ENCODE measurements around the gene PZP.
"Not testable (repeated sequence)": the region's sequence is repeated elsewhere in the genome, so short reads cannot be mapped to it uniquely, and the experiment has no call there.

The PZP gene

GRCh38 chr12:9144730-9145106, 63.5 kb downstream of the PZP start:
- no peak overlapping the region for H3K4me2 ChIP-seq (ENCODE audit: low read length)
- no peak overlapping the region for H4K8ac ChIP-seq (ENCODE audit: low read depth, low read length)
- no peak overlapping the region for H2AK5ac ChIP-seq (ENCODE audit: low read length)
- no peaks in the 10 kb centered on the region for H3K36me3 ChIP-seq (ENCODE audit: control insufficient read depth in 1 of 2, insufficient read depth in 2 of 2, low read length in 2 of 2)
- H4K12ac ChIP-seq (ENCODE audit: low read depth, low read length) = no peak overlapping the region
- no peaks in the 10 kb centered on the region for H3K4me1 ChIP-seq (ENCODE audit: control insufficient read depth in 1 of 2, insufficient read depth in 2 of 2, low read length in 2 of 2)
- no peaks in the 10 kb centered on the region for H3K79me1 ChIP-seq (ENCODE audit: low read length)
- no peak overlapping the region for H3K27ac ChIP-seq (ENCODE audit: low read depth, low read length)
- no CpG with 5 or more reads among the region's 4 CpGs for WGBS (ENCODE audit: extremely low coverage, insufficient coverage, insufficient read length)
- no peak overlapping the region for H2BK12ac ChIP-seq (ENCODE audit: low read length)
- peaks cover 9% of the 10 kb centered on the region for H3K9me3 ChIP-seq (ENCODE audit: insufficient read depth, low read depth, low read length)
- H3K27me3 ChIP-seq (ENCODE audit: insufficient read depth, low read length) = no peaks in the 10 kb centered on the region
- no peak overlapping the region for H3K9ac ChIP-seq (ENCODE audit: low read length)
- H2BK5ac ChIP-seq (ENCODE audit: low read depth, low read length, poor library complexity) = no peak overlapping the region
- no peak for DNase-seq
- no peak overlapping the region for H3K4me3 ChIP-seq (ENCODE audit: low read depth, low read length)
- no peak overlapping the region for H2AFZ ChIP-seq (ENCODE audit: insufficient read depth, low read length, poor library complexity)
- no peak overlapping the region for H3K4ac ChIP-seq (ENCODE audit: low read depth, low read length)
- no peak overlapping the region for H3K14ac ChIP-seq (ENCODE audit: low read length)
- H3K23ac ChIP-seq (ENCODE audit: low read length) = no peak overlapping the region
- H3K79me2 ChIP-seq (ENCODE audit: control insufficient read depth, insufficient read depth, low read length, poor library complexity) = no peaks in the 10 kb centered on the region
- no peak overlapping the region for H3K18ac ChIP-seq (ENCODE audit: low read length)
- H2BK120ac ChIP-seq (ENCODE audit: insufficient read depth, low read length, poor library complexity) = no peak overlapping the region
- H4K91ac ChIP-seq (ENCODE audit: low read depth, low read length) = no peak overlapping the region

GRCh38 chr12:9143929-9144729, 64.1 kb downstream of the PZP start:
- Histone ChIP-seq H3K4me1 (ENCODE audit: control insufficient read depth in 1 of 2, insufficient read depth in 2 of 2, low read length in 2 of 2) (no peaks in the 10 kb centered on the region), H2BK120ac (ENCODE audit: insufficient read depth, low read length, poor library complexity) (no peak overlapping the region)

GRCh38 chr12:9143137-9143536, 65.1 kb downstream of the PZP start:
- H3K4ac ChIP-seq (ENCODE audit: low read depth, low read length) = no peak overlapping the region
- H2AK5ac ChIP-seq (ENCODE audit: low read length) = no peak overlapping the region
- no peak overlapping the region for H4K8ac ChIP-seq (ENCODE audit: low read depth, low read length)
- H3K4me1 ChIP-seq (ENCODE audit: control insufficient read depth in 1 of 2, insufficient read depth in 2 of 2, low read length in 2 of 2) = no peaks in the 10 kb centered on the region
- no peak overlapping the region for H3K18ac ChIP-seq (ENCODE audit: low read length)
- no peaks in the 10 kb centered on the region for H3K79me2 ChIP-seq (ENCODE audit: control insufficient read depth, insufficient read depth, low read length, poor library complexity)
- no peaks in the 10 kb centered on the region for H3K27me3 ChIP-seq (ENCODE audit: insufficient read depth, low read length)
- no peak overlapping the region for H3K23ac ChIP-seq (ENCODE audit: low read length)
- DNase-seq = no peak
- H3K9me3 ChIP-seq (ENCODE audit: insufficient read depth, low read depth, low read length) = peaks cover 9% of the 10 kb centered on the region
- H4K91ac ChIP-seq (ENCODE audit: low read depth, low read length) = no peak overlapping the region
- H3K14ac ChIP-seq (ENCODE audit: low read length) = no peak overlapping the region
- H3K9ac ChIP-seq (ENCODE audit: low read length) = no peak overlapping the region
- H4K12ac ChIP-seq (ENCODE audit: low read depth, low read length) = no peak overlapping the region
- H2BK5ac ChIP-seq (ENCODE audit: low read depth, low read length, poor library complexity) = no peak overlapping the region
- H2BK120ac ChIP-seq (ENCODE audit: insufficient read depth, low read length, poor library complexity) = no peak overlapping the region
- H3K79me1 ChIP-seq (ENCODE audit: low read length) = no peaks in the 10 kb centered on the region
- no peak overlapping the region for H3K27ac ChIP-seq (ENCODE audit: low read depth, low read length)
- no peak overlapping the region for H3K4me3 ChIP-seq (ENCODE audit: low read depth, low read length)
- WGBS (ENCODE audit: extremely low coverage, insufficient coverage, insufficient read length) = no CpG with 5 or more reads among the region's 2 CpGs
- no peaks in the 10 kb centered on the region for H3K36me3 ChIP-seq (ENCODE audit: control insufficient read depth in 1 of 2, insufficient read depth in 2 of 2, low read length in 2 of 2)
- no peak overlapping the region for H2BK12ac ChIP-seq (ENCODE audit: low read length)
- no peak overlapping the region for H3K4me2 ChIP-seq (ENCODE audit: low read length)
- no peak overlapping the region for H2AFZ ChIP-seq (ENCODE audit: insufficient read depth, low read length, poor library complexity)

More at GRCh38 chr12:9143929-9144729, 64.1 kb downstream of the PZP start:
- Histone ChIP-seq H2AFZ (ENCODE audit: insufficient read depth, low read length, poor library complexity) (no peak overlapping the region), H3K4me3 (ENCODE audit: low read depth, low read length) (no peak overlapping the region), H3K18ac (ENCODE audit: low read length) (no peak overlapping the region), H2BK12ac (ENCODE audit: low read length) (no peak overlapping the region), H3K27me3 (ENCODE audit: insufficient read depth, low read length) (no peaks in the 10 kb centered on the region), H3K9me3 (ENCODE audit: insufficient read depth, low read depth, low read length) (peaks cover 9% of the 10 kb centered on the region), H3K4me2 (ENCODE audit: low read length) (no peak overlapping the region), H3K14ac (ENCODE audit: low read length) (no peak overlapping the region), H4K8ac (ENCODE audit: low read depth, low read length) (no peak overlapping the region), H3K36me3 (ENCODE audit: control insufficient read depth in 1 of 2, insufficient read depth in 2 of 2, low read length in 2 of 2) (no peaks in the 10 kb centered on the region), H3K23ac (ENCODE audit: low read length) (no peak overlapping the region), H4K91ac (ENCODE audit: low read depth, low read length) (no peak overlapping the region), H3K9ac (ENCODE audit: low read length) (no peak overlapping the region), H3K27ac (ENCODE audit: low read depth, low read length) (no peak overlapping the region), H3K4ac (ENCODE audit: low read depth, low read length) (no peak overlapping the region), H2AK5ac (ENCODE audit: low read length) (no peak overlapping the region), H4K12ac (ENCODE audit: low read depth, low read length) (no peak overlapping the region), H3K79me2 (ENCODE audit: control insufficient read depth, insufficient read depth, low read length, poor library complexity) (no peaks in the 10 kb centered on the region), H2BK5ac (ENCODE audit: low read depth, low read length, poor library complexity) (no peak overlapping the region), H3K79me1 (ENCODE audit: low read length) (no peaks in the 10 kb centered on the region)
- DNase-seq = no peak
- WGBS (ENCODE audit: extremely low coverage, insufficient coverage, insufficient read length) = no CpG with 5 or more reads among the region's 3 CpGs

- not testable (repeated sequence) for H3K36me3 ChIP-seq (ENCODE audit: control insufficient read depth in 1 of 2, insufficient read depth in 2 of 2, low read length in 2 of 2)
These were observed 68.5 kb downstream of the PZP start for GRCh38 chr12:9139588-9140290.

More at GRCh38 chr12:9139588-9140290, 68.5 kb downstream of the PZP start:
- WGBS (ENCODE audit: extremely low coverage, insufficient coverage, insufficient read length) = no CpG with 5 or more reads among the region's 2 CpGs
- not testable (repeated sequence) for H4K91ac ChIP-seq (ENCODE audit: low read depth, low read length); H3K4me3 ChIP-seq (ENCODE audit: low read depth, low read length); H3K23ac ChIP-seq (ENCODE audit: low read length); DNase-seq; H3K4me2 ChIP-seq (ENCODE audit: low read length); H3K18ac ChIP-seq (ENCODE audit: low read length); H2AFZ ChIP-seq (ENCODE audit: insufficient read depth, low read length, poor library complexity); H4K12ac ChIP-seq (ENCODE audit: low read depth, low read length); H2AK5ac ChIP-seq (ENCODE audit: low read length); H3K27me3 ChIP-seq (ENCODE audit: insufficient read depth, low read length); H2BK120ac ChIP-seq (ENCODE audit: insufficient read depth, low read length, poor library complexity); H3K4me1 ChIP-seq (ENCODE audit: control insufficient read depth in 1 of 2, insufficient read depth in 2 of 2, low read length in 2 of 2); H3K4ac ChIP-seq (ENCODE audit: low read depth, low read length); H3K79me1 ChIP-seq (ENCODE audit: low read length); H3K9ac ChIP-seq (ENCODE audit: low read length); H3K14ac ChIP-seq (ENCODE audit: low read length); H3K79me2 ChIP-seq (ENCODE audit: control insufficient read depth, insufficient read depth, low read length, poor library complexity); H4K8ac ChIP-seq (ENCODE audit: low read depth, low read length); H2BK5ac ChIP-seq (ENCODE audit: low read depth, low read length, poor library complexity); H2BK12ac ChIP-seq (ENCODE audit: low read length)
- Histone ChIP-seq H3K27ac (ENCODE audit: low read depth, low read length) (peak overlapping the region; percentile 26), H3K9me3 (ENCODE audit: insufficient read depth, low read depth, low read length) (peaks cover 11% of the 10 kb centered on the region)
